Lower lobe of right lung (tissue), 2 donors: ENCODE results near the gene ZMYND19. TPM values are rescaled to one million over a fixed set of nuclear protein-coding genes. Genes with fewer than 3 reads are reported as not detected.

ENCODE experiments used
- ATAC-seq, 2 donors: fragments of 200-7000 bp; cut with Tn5 transposase; one replicate each; pipeline ENCODE4 v1.9.1; 2020 to 2022; ENCODE audit warnings: mild to moderate bottlenecking in 2 of 2, moderate library complexity in 2 of 2
- DNase-seq: peaks from one replicate; pipeline ENCODE4 v3.0.0-alpha.2; 2020
- H3K27ac ChIP-seq: fragments of 200-600 bp; one replicate; pipeline ENCODE4 v1.8.0; 2022
- H3K27me3 ChIP-seq: fragments of 200-600 bp; one replicate; pipeline ENCODE4 v1.8.0; 2022; ENCODE audit warnings: low read depth
- H3K36me3 ChIP-seq: fragments of 200-600 bp; one replicate; pipeline ENCODE4 v1.8.0; 2022; ENCODE audit warnings: mild to moderate bottlenecking
- H3K4me1 ChIP-seq: fragments of 200-600 bp; one replicate; pipeline ENCODE4 v1.8.0; 2022
- H3K4me3 ChIP-seq: fragments of 200-600 bp; one replicate; pipeline ENCODE4 v1.8.0; 2022; ENCODE audit warnings: mild to moderate bottlenecking
- H3K9me3 ChIP-seq: fragments of 200-600 bp; one replicate; pipeline ENCODE4 v1.8.0; 2022
- intact Hi-C: fragments of 100-400 bp; cut with DNase I; formaldehyde crosslinking; loops from one replicate; pipeline ENCODE4 v1.11.0; 2022
- long read RNA-seq: library from polyadenylated mRNA; unstranded; transcript quantifications from one replicate; pipeline ENCODE4 v2.0.0, GENCODE V29; 2021
- total RNA-seq: library from RNA; stranded (reverse); fragmentation: NEBNext Ultra II Directional; extraction: Animal tissue kit (Norgen Biotek cat#: 25700); gene quantifications from one replicate; pipeline ENCODE4 v1.2.1, GENCODE V29; 2021
- TF ChIP-seq, protein P1 (sequence below): fragments of 200-600 bp; IDR thresholded peaks from one replicate; pipeline ENCODE4 v1.8.0; 2022; ENCODE audit warnings: antibody characterized with exemption, mild to moderate bottlenecking
- donor health status: DM: no; HTN: yes; CAD: no; lungs with severe emphysema.

The ZMYND19 gene
- 15.2 TPM for total RNA-seq
- long read RNA-seq, transcript ZMYND19-201 (6 exons, 1,375 nt) = major isoform, 12 of 24 reads
- long read RNA-seq, partial matches to known transcripts = 4 of 24 reads
- long read RNA-seq, other reads (novel, unspliced or antisense) = 8 of 24 reads

- peak within 1 kb of the TSS; percentile 91 for H3K4me3 ChIP-seq
- H3K9me3 ChIP-seq = no peaks in the 10 kb centered on the region
- H3K27me3 ChIP-seq = no peaks in the 10 kb centered on the region
- TF ChIP-seq, protein P1, sequence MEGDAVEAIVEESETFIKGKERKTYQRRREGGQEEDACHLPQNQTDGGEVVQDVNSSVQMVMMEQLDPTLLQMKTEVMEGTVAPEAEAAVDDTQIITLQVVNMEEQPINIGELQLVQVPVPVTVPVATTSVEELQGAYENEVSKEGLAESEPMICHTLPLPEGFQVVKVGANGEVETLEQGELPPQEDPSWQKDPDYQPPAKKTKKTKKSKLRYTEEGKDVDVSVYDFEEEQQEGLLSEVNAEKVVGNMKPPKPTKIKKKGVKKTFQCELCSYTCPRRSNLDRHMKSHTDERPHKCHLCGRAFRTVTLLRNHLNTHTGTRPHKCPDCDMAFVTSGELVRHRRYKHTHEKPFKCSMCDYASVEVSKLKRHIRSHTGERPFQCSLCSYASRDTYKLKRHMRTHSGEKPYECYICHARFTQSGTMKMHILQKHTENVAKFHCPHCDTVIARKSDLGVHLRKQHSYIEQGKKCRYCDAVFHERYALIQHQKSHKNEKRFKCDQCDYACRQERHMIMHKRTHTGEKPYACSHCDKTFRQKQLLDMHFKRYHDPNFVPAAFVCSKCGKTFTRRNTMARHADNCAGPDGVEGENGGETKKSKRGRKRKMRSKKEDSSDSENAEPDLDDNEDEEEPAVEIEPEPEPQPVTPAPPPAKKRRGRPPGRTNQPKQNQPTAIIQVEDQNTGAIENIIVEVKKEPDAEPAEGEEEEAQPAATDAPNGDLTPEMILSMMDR = no peak
- intact Hi-C loops = no loop called here
- H3K36me3 ChIP-seq = peaks cover 23% of the 10 kb centered on the region
- peak; percentile 98 to 99 for ATAC-seq
- peak; percentile 90 for DNase-seq
- peak within 1 kb of the TSS; percentile 59 for H3K27ac ChIP-seq
- peaks cover 30% of the 10 kb centered on the region for H3K4me1 ChIP-seq
Observed at GRCh38 chr9:137590469-137591383, at the start of gene ZMYND19. Gene ZMYND19, minus strand, starts transcription at chr9:137590512. Its CDS starts 249 bp downstream, at chr9:137590263.

GRCh38 chr9:137639303-137640051 is 49.2 kb upstream of the ZMYND19 start:
- DNase-seq = no peak
- intact Hi-C loops = no loop called here
- H3K4me3 ChIP-seq = peak overlapping the region; percentile 13

DNA sequence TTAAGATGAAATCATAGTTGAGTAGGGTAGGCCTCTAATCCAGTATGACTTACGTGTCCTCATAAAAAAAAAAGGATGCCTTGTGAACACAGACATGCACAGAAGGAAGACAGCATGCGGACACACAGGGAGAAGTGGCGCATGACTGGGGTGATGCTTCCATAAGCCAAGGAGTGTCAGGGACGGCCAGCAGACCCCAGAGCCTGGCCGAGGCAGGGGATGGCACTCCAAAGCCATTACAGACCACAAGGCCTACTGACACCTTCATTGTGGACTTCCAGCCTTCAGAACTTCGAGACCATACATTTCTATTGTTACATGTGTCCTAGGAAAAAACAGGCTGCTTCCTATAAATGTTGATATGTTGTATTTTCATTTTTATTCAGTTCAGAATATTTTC is 48.4 kb upstream of the ZMYND19 start:
- H3K9me3 ChIP-seq = no peaks in the 10 kb centered on the region
- TF ChIP-seq, protein P1 = no peak
- DNase-seq = no peak
- H3K27ac ChIP-seq = no peak overlapping the region
- no peak overlapping the region for H3K4me3 ChIP-seq
- ATAC-seq = no peak
- no peaks in the 10 kb centered on the region for H3K27me3 ChIP-seq
- intact Hi-C loops = no loop called here
- peaks cover 16% of the 10 kb centered on the region for H3K4me1 ChIP-seq
- peaks cover 23% of the 10 kb centered on the region for H3K36me3 ChIP-seq

More at GRCh38 chr9:137639303-137640051, 49.2 kb upstream of the ZMYND19 start:
- peaks cover 16% of the 10 kb centered on the region for H3K4me1 ChIP-seq
- H3K36me3 ChIP-seq = peaks cover 30% of the 10 kb centered on the region
- H3K9me3 ChIP-seq = no peaks in the 10 kb centered on the region
- H3K27me3 ChIP-seq = no peaks in the 10 kb centered on the region
- H3K27ac ChIP-seq = no peak overlapping the region
- TF ChIP-seq, protein P1 = no peak
- ATAC-seq = peak in 1 of 2 donors; percentile 50

GRCh38 chr9:137634016-137634415 is 43.7 kb upstream of the ZMYND19 start:
- H3K27me3 ChIP-seq = no peaks in the 10 kb centered on the region
- DNase-seq (peak; percentile 1), ATAC-seq (no peak)
- H3K27ac ChIP-seq = no peak overlapping the region
- TF ChIP-seq, protein P1 = no peak
- H3K4me1 ChIP-seq = peaks cover 48% of the 10 kb centered on the region
- intact Hi-C loops = no loop called here
- no peak overlapping the region for H3K4me3 ChIP-seq
- H3K36me3 ChIP-seq = no peaks in the 10 kb centered on the region
- no peaks in the 10 kb centered on the region for H3K9me3 ChIP-seq
